ENCODE measurements around the gene DOCK6.
A peak's percentile ranks its signal among the peaks of the same experiment; 100 is the strongest.
"Not testable (repeated sequence)": the region's sequence is repeated elsewhere in the genome, so short reads cannot be mapped to it uniquely, and the experiment has no call there.

The DOCK6 gene

DNA sequence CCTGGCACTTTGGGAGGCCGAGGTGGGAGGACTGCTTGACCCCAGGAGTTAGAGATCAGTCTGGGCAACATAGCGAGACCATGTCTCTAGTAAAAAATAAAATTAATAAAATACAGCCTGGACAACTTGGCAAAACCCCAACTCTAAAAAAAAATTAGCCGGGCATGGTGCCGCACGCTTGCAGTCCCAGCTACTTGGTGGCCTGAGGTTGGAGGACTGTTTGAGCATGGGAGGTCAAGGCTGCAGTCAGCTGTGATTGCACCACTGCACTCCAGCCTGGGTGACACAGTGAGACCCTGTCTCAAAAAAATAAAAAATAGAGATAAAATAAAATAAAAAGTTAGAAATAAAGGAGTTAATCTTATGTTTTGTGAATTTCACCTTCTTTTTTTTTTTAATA, 91.2 kb downstream of the DOCK6 start:
- no peak for DNase-seq

DNA sequence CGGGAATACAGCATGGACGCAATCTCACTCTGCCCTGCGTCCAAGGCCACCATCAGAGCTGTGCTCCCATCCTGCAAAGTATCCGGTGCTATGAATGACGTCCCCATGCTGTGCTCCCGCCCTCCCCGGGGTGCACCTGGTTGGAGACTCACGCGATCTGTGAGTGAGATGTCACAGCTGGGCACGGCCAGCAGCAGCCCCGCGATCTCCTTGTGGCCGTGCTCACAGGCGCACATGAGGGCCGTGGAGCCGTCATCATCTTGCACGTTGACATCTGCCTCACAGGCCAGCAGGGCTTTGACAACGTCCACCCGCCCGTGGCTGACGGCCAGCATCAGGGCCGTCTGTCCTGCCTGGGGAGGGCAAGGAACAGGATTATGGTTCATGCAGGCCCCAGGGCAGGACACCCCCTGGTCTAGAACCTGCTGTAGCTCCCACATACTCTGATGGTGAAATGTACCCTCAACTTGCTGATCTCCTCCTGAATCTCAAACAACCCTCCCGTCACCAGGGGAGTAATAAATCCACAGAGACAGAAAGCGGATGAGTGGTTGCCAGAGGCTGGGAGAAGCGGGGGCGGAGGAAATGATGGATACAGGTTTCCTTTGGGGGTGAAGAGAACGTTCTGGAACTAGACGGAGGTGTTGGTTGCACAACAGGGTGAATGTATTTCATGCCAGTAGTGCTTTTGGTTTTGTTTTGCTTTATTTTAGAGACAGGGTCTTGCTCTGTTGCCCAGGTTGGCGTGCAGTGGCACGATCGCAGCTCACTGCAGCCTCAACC, 92.2 kb downstream of the DOCK6 start:
- no peak for DNase-seq

DNA sequence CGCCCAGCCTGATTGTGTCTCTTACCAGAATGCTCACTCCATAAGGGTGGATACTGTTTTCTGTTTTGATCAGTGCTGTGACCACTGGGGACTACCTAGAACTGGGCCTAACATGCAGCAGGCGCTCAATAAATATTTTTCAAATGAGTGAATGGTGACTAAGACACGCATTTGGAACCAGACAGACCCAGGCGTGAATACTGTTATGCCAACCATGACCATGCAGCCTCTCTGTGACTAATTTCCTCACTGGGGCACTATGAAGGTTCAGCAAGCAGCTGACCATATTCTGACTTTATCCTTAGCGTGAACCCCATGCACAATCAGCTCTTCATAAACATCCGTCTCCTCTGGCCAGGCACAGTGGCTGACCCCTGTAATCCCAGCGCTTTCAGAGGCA, 93.8 kb downstream of the DOCK6 start:
- DNase-seq = no peak

GRCh38 chr19:11166281-11167142, 95.8 kb downstream of the DOCK6 start:
- DNase-seq = no peak

DNA sequence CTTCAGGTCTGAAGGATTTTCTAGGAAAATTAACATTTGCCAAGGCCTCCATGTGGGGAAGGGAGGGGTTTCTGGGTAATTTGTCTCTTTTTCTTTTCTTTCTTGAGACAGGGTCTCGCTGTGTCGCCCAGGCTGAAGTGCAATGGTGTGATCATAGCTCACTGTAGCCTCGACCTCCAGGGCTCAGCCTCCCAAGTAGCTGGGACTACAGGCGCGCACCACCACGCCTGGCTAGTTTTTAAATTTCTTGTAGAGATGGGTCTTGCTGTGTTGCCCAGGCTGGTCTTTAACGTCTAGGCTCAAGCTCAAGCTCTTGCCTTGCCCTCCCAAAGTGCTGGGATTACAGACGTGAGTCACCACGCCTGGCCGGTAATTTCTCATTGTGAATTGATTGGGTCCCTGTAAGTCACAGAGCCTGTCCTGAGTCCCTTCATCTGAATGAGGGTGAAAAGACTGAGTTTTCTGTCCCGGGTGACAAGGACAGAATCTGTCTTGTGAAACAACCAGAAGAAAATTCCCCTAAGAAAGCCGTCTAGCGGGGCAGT, 96.8 kb downstream of the DOCK6 start:
- DNase-seq = no peak

GRCh38 chr19:11164879-11165406, 97.4 kb downstream of the DOCK6 start:
- DNase-seq = peak; percentile 52 to 61

DNA sequence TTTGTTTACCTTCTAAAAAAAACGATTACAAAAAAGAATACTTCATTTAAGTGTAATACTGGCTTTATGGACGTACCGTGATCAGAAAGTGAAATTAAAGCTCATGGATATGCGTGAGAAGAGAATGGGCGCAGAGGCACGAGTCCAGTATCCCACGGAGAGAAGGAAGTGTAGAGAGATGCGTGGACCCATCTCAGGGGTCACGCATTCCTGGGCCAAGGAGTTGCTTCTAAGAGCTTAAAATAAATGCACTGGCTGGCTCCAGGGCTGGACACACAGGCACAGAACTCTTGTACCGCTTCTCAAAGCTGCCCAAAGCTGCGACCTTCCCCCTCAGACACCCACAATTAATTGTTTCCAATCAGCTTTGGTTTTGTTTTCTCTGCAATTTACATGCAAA, 98.0 kb downstream of the DOCK6 start:
- DNase-seq = no peak

DNA sequence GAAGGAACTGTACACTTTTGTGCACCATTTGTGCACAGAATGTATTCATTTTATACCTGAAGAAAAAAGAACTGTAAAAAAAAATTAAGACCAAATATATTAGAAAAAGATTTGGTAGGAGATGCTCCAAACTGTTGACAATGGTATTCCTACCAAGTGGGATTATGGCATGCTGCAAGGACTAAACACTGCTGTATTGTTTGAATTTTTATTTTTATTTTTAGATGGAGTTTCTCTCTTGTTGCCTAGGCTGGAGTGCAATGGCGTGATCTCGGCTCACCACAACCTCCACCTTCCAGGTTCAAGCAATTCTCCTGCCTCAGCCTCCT, 101.9 kb downstream of the DOCK6 start:
- DNase-seq = not testable (repeated sequence)

DNA sequence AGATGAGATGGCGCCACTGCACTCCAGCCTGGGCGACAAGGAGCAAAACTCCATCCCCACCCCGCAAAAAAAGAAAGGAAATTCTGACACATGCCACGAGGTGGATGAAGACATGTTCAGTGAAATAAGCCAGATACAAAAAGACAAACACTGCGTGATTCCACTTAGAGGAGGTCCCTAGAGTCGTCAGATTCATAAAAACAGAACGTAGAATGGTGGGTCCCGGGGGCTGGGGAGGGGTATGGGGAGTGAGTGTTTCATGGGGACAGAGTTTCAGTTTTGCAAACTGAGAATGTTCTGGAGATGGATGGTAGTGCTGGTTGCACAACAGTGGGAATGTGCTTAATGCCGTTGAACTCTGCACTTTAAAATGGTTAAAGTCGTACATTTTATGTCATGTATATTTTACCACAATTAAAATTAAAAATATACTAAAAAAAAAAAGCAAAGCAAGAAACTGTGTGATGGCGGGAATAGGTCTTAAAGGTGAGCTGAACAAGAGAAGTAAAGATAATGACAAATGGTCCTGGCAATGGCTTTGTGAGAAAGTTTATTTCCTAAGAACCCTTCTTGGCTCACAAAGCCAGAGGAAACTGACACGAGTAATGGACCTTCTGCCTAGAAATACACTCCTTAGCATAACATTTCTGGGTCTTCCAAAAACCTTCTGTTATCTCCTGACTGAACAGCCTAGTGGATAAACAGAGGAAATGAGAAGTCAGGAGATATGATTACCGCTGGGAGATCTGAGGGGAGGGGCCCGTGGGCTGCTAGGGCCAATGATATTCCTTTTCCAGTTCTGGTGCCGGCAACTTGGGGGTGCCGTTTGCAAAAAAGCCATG, 102.5 kb downstream of the DOCK6 start:
- no peak for DNase-seq

GRCh38 chr19:11155373-11156120, 106.8 kb downstream of the DOCK6 start, which contains the start of gene SPC24:
SPC24 (minus strand) TSS chr19:11155782; CDS start chr19:11155776, 6 bp downstream.
- DNase-seq = peak; percentile 95 to 99

- no peak for DNase-seq
Observed at GRCh38 chr19:11154683-11155047, 107.7 kb downstream of the DOCK6 start.

DNA sequence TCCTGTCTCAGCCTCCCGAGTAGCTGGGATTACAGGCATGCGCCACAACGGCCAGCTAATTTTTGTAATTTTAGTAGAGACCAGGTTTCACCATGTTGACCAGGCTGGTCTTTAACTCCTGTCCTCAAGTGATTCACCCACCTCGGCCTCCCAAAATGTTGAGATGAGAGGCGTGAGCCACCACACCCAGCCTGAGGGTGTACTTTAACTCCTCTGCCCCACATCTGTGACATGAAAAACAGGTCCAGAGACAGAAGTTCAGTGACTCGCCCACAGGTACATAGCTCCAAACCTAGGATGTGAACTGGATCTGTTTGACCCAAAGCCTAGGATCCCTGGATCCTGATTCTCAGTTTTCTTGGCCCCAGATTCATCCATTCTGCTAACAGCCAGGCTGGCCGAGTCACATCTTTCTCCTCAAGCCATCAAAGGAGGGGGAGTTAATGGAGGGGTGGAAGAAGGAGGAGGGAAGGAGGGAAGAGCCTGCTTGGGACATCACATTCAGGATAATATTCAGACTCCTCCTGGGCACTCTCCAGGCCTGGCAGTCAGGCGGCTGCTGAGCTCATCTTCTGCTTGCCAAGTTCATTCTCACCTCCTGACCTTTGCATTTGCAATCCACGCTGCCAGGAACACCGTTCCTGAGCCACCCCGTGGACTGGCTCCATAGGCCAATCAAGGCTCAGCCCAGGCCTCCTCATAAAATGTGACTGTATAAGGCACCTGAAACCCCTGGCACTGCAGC, 109.8 kb downstream of the DOCK6 start:
- DNase-seq = no peak

DNA sequence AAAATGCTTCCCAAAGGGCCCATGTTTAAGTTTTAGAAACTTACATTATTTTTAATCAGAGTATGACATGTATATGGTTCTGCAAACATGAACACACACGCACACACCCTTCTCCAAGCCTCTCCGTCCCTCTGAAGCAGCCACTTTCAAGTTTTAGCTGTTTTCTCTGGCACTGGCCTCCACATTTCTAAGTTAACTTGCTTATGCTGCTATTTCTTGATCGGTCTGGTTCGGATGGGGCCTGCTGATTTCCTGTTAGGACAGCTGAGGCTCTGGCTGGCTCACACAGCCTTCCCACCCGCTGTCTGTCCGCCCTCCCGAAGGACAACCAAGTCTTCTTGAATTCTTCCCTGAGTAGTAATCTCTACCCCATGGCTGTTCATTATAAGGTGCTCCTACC, 111.1 kb downstream of the DOCK6 start:
- DNase-seq = no peak
